SK-N-SH treated with all-trans-retinoic acid at 6 μM for 48 hours (cell line): ENCODE results near the gene PRKG1.

ENCODE experiments used
- BACH2 ChIP-seq: fragments of 250-450 bp; sonication (Bioruptor Pico); IDR thresholded peaks from 2 replicates; pipeline ENCODE4 v1.9.0; 2021; ENCODE audit warnings: mild to moderate bottlenecking, borderline replicate concordance
- CSDC2 ChIP-seq: fragments of 250-450 bp; sonication (Bioruptor Pico); IDR thresholded peaks from 2 replicates; pipeline ENCODE4 v1.5.0; 2020; ENCODE audit warnings: mild to moderate bottlenecking, moderate library complexity
- GLIS3 ChIP-seq: fragments of 250-450 bp; sonication (Bioruptor Pico); IDR thresholded peaks from 2 replicates; pipeline ENCODE4 v1.5.0; 2020; ENCODE audit warnings: mild to moderate bottlenecking, moderate library complexity
- ISL1 ChIP-seq: fragments of 250-450 bp; sonication (Bioruptor Pico); IDR thresholded peaks from 2 replicates; pipeline ENCODE4 v2.1.2; 2022; ENCODE audit warnings: mild to moderate bottlenecking, moderate library complexity
- PATZ1 ChIP-seq: fragments of 250-450 bp; sonication (Bioruptor Pico); IDR thresholded peaks from 2 replicates; pipeline ENCODE4 v1.8.0; 2020; ENCODE audit warnings: mild to moderate bottlenecking, moderate library complexity, borderline replicate concordance
- PPARA ChIP-seq: fragments of 250-450 bp; sonication (Bioruptor Pico); IDR thresholded peaks from 2 replicates; pipeline ENCODE4 v1.5.0; 2020; ENCODE audit warnings: mild to moderate bottlenecking, borderline replicate concordance
- RARB ChIP-seq: fragments of 250-450 bp; sonication (Bioruptor Pico); IDR thresholded peaks from 2 replicates; pipeline ENCODE4 v1.8.0; 2021; ENCODE audit warnings: mild to moderate bottlenecking, moderate library complexity
- TCF4 ChIP-seq: fragments of 250-450 bp; sonication (Bioruptor Pico); IDR thresholded peaks from 2 replicates; pipeline ENCODE4 v1.8.0; 2021; ENCODE audit warnings: mild to moderate bottlenecking, moderate library complexity, borderline replicate concordance
- TOX ChIP-seq: fragments of 250-450 bp; sonication (Bioruptor Pico); IDR thresholded peaks from 2 replicates; pipeline ENCODE4 v1.8.0; 2021; ENCODE audit warnings: mild to moderate bottlenecking, moderate library complexity, borderline replicate concordance
- ZFP3 ChIP-seq: fragments of 250-450 bp; sonication (Bioruptor Pico); IDR thresholded peaks from 2 replicates; pipeline ENCODE4 v1.5.0; 2020; ENCODE audit warnings: mild to moderate bottlenecking, moderate library complexity
- ZFP30 ChIP-seq: fragments of 450-650 bp; formaldehyde crosslinking; IDR thresholded peaks from 2 replicates; pipeline ENCODE4 v1.5.0; 2022; ENCODE audit warnings: mild to moderate bottlenecking, moderate library complexity

GRCh38 chr10:51700228-51700817, 626.0 kb downstream of the PRKG1 start:
- TF ChIP-seq BACH2 (CRISPR knock-in tag) = no peak
- TF ChIP-seq ZFP3 = no peak
- TF ChIP-seq GLIS3 (CRISPR knock-in tag) = no peak
- no peak for TF ChIP-seq TCF4
- no peak for TF ChIP-seq PPARA (CRISPR knock-in tag)
- no peak for TF ChIP-seq CSDC2
- TF ChIP-seq RARB = no peak
- no peak for TF ChIP-seq ZFP30 (CRISPR knock-in tag)
- no peak for TF ChIP-seq ISL1
- TF ChIP-seq PATZ1 (CRISPR knock-in tag) = no peak
- no peak for TF ChIP-seq TOX
